GM19468 (cell line): ENCODE measurements around the gene NHLH1.
"Not testable (repeated sequence)": the region's sequence is repeated elsewhere in the genome, so short reads cannot be mapped to it uniquely, and the experiment has no call there.

ENCODE experiments used
- ATAC-seq: cut with Tn5 transposase; IDR thresholded peaks from one replicate; pipeline ENCODE4 v1.9.1; 2021; ENCODE audit warnings: mild to moderate bottlenecking, moderate library complexity, moderate number of reproducible peaks; ENCODE audit not compliant: unreplicated experiment; ENCODE audit errors: extremely low read depth

The NHLH1 gene

DNA sequence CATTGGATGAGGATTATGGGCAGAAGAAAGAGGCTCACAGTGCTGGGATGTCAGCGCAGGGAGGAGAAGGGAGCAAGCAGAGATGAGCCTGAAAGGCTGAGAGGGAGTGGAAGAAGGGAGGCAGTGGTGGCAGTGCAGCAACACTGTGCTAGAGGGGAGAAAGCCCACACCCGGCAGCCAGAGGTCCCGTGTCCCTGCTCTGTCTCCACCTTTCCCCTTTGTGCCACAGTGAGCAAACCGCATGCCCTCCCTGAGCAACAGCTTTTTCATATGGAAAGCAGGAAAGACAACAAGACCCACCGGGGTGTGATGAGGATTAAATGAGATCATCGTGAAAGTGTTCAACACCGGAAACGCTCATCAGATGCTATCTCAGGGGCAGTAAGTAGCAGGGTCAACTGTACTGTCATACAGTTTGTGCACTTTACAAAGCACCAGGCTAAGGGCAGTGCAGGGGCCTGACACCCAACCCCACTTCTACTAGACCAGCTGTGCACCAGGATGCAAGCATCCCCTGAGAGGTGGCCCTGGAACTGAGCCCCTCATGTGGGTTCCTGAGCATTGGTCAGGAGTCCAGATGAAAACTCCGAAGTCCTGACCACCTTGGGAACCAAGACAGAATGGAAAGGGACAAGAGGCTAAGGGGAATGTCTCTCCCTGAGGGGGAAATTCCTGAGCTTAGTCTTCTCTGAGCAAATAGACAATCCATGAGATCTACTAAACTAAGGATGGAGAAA is 9.1 kb downstream of the NHLH1 start:
- no peak for ATAC-seq

DNA sequence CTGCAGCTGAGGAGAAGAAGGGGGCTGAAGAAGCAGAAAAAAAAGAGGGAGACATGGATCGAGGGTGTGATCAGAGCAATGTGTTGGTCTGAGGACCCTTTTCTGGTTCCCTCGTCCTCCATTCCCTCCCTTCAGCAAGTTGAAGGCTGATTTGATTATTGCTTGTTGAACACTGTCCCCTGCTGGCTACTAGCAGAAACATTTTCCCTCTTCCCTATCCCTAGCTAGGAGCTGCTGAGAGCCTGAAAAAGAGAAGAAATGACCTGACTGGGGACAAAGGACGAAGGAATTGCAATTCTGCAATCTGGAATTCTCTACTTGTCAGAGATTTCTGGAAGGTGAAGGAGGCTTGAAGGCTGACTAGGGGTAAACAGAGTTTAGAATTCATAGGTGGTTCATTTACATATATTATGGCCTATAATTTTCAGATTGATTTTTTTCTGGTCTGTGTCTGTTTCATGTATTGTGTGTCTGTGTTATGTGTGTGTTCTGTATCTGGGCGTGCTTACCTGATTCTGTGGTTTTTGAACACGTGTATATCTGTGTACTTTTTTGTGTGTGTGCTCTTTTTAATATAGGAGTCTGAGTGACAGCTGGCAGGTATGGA is 9.8 kb downstream of the NHLH1 start:
- ATAC-seq = no peak

DNA sequence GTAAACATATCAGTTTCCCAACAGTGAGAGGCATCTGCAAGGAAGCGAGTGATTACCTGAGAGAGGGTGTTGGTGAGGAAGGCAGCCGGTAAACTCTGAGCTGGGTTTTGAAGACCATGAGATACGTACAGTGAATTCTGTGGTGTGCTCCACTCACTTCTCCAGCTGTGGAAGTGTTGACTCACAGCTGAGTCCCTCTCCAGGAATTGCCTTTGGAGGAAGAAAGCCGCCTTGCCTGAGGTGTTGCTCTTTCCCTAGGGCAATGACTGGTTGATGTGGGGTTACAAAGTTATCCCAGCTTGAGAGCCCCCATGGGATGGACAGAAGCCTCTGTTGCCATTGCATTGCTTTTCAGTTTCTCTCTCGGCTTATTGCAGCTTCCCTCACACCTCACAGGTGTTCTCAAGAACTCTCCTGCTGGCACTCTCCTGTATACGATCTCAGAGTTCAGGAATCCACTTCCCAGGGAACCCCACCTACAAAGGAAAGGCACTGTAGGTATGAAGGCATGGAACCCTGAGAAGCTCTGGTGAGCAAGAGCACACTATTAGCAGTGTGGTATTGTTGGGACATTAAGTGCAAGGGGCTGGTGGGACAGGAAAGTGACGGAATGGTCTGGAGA is 10.8 kb downstream of the NHLH1 start:
- no peak for ATAC-seq

DNA sequence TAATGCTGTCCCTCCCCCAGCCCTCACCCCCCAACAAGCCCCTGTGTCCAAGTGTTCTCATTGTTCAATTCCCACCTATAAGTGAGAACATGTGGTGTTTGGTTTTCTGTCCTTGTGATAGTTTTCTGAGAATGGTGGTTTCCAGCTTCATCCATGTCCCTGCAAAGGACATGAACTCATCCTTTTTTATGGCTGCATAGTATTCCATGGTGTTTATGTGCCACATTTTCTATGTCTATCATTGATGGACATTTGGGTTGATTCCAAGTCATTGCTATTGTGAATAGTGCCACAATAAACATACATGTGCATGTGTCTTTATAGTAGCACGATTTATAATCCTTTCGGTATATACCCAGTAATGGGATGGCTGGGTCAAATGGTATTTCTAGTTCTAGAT is 17.9 kb downstream of the NHLH1 start:
- ATAC-seq = not testable (repeated sequence)

DNA sequence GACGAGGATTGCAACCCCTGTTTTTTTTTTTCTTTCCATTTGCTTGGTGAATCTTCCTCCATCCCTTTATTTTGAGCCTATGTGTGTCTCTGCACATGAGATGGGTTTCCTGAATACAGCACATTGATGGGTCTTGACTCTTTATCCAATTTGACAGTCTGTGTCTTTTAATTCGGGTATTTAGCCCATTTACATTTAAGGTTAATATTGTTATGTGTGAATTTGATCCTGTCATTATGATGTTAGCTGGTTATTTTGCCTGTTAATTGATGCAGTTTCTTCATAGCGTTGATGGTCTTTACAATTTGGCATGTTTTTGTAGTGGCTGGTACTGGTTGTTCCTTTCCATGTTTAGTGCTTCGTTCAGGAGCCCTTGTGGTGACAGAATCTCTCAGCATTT is 21.5 kb downstream of the NHLH1 start:
- ATAC-seq = not testable (repeated sequence)

DNA sequence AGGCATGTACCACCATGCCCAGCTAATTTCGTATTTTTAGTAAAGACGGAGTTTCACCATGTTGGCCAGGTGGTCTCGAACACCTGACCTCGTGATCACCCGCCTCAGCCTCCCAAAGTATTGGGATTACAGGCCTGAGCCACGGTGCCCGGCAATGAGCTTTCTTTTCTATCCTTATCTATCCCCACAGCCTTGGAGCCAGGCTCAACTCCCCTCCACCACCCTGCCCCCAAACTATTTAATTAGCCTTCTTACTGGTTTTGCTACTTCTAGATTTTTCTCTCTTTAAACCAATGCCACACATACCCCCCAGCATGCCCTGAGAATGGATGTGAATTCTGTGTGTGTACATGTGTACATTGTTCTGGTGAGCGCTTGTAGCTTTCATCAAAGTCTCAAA is 27.8 kb downstream of the NHLH1 start:
- ATAC-seq = no peak

DNA sequence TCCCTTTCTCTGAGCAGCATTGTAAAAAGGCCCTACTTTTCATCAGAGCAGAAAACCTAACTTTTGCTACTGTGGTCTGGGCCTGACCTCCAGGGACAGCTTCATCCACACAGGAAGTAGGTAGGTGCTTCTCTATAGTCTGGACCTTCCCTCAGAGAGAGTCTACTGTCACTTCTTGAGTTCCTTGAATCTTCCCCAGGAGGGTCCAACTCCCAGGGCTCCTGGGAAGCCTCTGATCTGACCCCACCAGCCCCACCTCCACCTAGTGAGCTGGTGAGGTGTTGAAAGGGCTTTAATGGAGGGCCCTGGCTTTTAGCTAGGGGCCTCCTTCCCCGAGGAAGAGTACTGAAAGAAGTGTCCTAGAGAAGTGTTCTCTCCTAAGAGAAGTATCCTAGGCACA is 30.8 kb downstream of the NHLH1 start:
- ATAC-seq = no peak

DNA sequence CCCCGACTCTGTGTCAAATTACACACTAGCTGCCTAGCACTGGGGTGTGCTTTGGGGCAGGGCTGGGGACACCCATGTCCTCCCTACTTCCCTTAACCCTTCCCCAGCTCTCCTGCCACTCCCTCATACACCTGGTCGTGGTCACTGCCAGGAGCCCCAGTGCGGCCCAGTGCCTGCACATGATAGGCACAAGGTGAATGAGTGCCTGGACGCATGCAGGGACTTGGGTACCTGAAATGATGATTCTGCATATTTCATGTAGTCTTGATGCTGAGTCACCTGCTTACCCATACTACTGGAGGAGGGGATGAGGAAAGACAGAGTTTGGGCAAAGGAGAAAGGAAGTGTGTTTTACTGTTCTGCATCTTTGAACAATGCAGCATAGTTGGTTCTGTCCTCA is 32.0 kb downstream of the NHLH1 start:
- ATAC-seq = no peak

DNA sequence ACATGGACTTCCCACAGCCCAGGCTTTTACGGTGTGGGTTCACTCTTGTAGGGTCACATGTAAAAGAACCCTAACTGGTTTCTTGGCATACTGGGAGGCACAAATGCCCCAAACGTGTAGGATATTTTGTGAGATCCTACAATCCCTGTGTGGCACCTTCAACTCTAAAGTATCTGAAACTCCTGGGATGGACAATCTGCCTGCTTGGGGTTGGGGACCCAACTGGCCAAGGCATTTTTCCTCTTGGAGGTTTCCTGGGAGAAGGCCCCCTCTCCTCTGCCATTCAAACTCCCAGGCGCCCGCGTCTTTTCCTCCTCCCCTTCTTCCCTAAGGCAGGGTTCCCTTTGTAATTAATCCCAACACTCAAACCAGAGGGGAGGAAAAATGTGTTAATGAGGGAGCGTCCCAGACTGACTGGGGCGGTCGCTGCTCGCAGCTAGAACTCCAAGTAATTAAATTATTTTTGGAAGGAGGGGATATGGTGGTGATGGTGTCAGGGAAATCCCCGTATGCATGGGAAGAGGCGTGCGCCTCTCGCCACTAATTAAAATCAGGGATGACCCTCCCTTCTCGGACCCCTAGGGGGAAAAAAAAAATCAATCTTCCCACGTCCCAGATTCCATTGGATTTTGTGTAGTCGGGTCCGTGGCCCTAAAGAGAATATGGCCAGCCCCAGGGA is 32.8 kb downstream of the NHLH1 start:
- ATAC-seq = no peak

DNA sequence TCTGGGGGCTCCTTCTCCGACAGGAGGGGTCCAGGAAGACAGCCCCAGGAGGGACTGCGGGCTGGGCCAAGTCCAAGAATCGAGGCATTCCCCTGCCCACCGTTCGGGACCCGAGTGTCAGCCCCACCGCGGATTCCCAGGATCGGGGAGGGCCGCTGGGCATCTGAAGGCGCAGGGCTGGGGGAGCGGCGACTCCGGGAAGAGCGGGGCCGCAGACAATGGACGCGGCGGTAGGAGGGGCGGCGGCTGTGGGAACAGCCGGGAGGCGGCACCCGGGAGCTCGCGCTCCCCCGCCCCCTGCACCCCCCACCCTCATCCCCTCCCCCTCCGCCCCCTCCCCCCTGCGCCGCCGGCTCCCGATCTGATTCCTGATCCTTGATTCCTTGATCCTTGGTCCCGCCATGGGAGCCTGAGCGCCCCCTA is 33.4 kb downstream of the NHLH1 start, which contains the start of gene VANGL2:
TSS of gene VANGL2 (plus strand) at position 342 of the 423 bp plus-strand sequence. CDS start 15,274 bp downstream, outside the sequence.
- ATAC-seq = no peak

DNA sequence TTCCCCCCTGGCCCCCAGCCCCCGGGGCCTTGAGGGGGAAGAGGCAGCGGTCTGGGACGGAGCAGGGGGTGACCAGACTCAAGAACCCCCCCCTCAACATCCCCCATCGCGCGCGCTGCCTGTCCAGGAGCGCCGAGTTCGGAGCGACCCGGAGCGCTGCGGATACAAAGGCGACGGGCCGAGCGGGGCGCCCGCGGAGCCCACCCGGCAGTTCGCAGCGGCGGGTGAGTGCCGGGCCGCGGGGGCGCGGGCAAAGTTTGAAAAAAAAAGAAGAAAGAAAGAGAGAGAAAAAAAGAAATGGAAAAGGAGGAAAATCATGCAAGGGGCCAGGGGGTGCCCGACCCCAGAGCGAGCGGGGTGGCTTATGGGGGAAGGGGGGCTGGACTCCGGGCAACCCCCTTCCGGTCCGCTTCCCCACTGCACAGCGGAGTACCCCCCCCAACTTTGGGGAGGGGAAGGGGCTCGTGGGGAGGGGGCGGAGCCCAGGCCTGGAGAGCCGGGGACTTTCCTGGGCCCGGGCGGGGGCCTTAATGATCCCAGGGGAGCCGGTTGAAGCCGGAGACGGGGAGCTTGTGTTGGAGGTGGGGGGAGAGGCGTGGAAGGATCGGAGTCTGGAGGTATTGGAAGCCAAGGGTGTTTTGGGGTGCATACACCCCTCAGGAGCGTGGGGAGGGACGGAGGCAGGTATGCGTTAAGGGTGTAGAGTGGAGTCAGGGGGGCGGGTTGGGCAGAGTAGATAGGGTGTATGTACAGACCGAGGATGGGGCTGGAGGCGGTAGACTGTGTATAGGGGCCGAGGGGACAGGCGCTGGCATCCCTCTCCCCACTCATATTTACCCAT is 34.0 kb downstream of the NHLH1 start:
- no peak for ATAC-seq

DNA sequence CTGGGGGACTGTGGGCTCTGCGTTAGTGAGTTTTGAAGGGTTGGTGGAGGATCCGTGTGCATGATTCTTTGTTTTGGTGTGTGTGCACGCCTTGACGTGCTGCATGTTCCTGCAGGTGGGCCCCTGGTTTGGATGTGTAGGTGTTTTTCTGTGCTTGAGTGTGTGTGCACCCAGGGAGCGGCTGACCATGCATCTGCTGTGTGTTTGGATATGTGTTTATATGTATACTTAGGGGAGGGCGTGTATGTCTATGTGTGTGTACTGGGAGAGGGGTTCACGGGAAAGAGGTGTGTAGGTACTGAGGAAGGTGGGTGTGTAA is 34.6 kb downstream of the NHLH1 start:
- ATAC-seq = no peak

DNA sequence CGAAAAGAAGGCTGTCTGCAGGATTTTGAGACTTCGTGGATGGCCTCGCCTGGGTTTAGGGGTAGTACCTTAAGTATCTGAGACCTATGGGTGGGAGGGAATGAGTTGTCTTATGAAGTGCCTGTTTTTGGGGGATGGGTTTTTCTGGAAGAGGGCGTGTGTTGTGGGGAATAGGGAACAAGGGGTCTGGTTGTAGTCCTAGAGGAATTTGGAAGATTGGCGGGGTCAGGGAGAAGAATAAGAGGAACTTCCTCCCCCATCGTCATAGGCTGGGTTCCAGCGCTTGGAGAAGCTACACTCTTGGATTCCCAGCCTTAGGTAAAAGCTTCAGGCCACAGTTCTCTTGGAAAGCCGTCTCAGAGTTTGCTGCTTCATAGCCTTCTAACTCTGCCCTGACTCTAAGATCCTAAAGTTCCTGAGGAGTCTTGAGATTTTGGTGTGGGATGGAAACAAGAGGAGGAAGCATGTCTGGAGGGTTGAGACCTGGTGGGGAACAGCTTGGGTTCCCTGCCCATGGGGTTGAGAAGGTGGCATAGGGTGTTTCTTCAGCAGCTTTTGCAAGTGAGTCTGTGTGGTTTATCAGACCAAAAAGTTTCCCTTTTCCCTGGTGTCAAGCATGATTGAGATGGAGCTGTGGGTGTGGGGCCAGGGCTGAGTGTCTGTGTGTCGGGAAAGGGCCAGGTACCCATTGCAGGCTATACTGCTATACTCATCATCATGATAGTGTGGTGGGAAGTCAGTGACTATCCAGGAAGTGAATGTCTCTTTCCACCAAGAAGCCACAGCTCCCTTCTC is 35.3 kb downstream of the NHLH1 start:
- ATAC-seq = no peak

DNA sequence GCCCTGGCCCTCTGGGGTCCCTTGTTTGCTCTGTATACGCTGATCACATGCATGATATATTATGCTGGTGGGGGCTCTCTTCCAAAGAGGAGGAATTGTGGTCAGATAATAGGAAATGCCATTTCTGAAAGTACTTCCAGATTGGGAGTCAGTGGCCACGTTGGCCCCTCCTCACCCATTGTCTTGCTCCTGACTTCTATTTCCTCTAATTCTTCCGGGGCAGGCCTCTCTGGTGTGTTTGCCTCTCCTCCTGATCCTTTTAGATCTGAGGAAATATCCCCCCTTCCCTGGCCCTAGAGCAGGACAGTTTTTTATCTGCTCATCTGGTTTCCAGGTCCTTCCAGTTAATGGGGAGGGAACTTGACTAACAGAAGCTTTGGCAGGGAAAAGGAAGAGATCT is 36.4 kb downstream of the NHLH1 start:
- no peak for ATAC-seq

DNA sequence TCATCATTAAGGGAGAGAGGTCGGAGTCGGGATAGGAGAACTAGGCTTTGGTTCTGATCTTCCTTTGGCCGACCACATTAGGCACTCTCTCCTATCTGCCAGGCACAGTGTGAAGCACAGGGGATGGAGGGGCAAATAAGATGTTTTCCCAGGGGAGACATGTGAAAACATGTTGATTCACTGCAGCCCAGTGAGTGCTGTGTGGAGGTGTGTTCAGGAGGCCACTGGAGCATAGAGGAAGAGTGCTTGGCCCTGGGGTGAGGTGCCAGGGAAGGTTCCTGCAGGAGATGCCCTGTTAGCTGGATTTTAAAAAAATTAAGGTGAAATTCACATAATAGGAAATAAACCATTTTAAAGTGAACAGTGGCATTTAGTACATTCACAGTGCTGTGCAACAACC is 37.2 kb downstream of the NHLH1 start:
- no peak for ATAC-seq

DNA sequence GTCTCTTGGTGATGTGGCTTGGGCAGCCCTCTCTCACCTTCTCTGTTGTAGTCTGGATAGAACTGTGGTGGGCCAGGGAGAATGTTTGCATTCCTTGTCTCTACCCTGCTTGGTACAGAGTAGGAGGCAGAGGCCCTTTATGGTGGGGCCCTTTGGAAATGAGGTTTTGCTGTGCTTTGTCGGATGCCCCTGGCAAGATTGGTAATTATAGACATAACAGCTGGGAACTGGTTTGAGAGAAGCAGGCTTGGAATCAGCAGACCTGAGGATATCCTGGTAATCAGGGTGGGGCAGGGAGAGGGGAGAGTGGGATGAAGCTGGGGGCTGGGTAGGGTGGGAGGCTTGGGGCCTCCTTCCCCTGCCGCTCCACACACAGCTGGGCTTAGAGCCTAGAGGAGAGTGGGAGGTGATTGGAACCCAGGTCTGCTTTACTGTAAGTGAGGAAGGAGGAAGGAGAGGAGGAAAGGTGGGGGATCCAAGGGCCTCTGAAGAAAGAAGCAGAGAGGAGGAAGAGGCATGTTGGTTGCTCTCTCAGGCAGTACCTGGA is 38.5 kb downstream of the NHLH1 start:
- ATAC-seq = no peak

DNA sequence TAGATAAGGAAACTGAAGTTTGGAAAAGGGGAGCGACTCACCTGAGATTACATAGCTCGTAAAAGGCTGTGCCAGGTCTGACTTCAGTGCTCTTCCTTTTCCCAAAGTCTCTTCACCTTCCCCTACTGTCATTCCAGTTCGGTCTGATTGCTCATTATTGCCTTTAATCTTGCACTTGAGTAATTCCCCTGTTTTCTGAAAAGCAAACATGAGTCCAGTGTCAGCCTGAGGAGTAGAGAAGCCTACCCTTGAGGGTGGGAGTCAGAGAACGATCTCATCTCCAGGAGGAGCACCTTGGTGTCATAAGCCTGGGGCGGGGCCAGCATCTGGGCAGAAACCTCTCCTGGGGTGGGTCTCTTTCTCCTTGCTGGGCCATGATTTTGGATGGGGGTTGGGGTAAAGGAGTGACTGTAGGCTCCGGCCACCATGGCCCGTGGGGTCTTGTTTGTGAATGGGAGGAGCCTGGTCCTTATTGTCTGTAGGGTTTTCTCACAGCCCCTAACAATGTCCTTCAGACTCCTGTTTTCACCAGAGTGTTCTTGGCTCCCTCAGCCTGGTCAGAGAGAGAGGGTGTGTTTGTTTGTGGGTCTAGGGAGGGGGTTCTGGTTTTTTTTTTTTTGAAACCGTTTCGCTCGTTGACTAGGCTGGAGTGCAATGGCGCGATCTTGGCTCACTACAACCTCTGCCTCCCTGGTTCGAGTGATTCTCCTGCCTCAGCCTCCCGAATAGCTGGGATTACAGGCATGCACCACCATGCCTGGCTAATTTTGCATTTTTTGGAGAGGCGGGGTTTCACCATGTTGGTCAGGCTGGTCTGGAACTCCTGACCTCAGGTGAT is 39.5 kb downstream of the NHLH1 start:
- no peak for ATAC-seq
